ENCODE data around the gene LRRTM4. TPM values are rescaled to one million over a fixed set of nuclear protein-coding genes. Genes with fewer than 3 reads are reported as not detected.

Gene LRRTM4
- total RNA-seq, 1 donor from 2014 or later = 5.4 TPM

DNA sequence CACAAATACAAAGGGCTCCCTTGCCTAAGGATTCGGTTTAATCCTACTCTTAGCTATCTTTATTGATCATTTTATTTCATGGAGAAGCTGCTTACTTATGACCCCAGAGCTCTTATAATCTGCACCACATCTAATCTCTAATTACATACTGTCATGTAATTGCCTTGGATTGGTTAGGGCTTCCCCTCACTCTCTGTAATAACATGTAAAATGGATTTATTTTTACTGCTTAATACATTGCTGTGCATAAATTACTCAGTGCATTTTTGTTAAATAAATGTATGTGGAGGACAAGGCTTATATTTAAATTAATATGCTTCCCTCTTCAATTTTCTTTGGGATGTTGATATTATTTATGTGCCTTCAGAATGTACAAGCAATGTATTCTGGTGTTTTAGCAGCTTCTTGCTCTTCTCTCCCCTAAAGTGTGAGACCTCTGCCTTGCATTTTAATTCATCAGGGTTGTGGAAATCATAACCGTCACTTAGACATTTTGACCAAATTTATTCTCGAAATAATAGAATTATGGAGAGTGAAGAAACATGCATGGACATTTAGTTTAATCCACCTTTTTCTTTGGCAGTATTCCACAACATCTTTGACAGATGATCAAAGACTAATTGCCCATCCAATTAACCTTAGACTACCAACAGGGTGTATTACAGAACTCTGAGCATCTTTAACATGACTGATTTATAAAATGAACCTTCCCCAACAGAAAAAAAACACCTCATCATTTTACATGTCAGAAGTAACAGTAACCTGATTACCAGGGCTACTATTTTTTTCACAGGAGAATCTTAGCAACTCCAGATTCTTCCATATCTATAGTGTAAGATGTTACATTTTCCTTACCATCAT, 692.6 kb downstream of the LRRTM4 start:
- Mint-ChIP-seq H3K27me3 (no peaks in the 10 kb centered on the region), H3K36me3 (no peaks in the 10 kb centered on the region), H3K4me3 (no peak overlapping the region), H3K4me1 (ENCODE audit: unreplicated experiment) (peaks cover 12% of the 10 kb centered on the region), H3K27ac (no peak overlapping the region), H3K9me3 (no peaks in the 10 kb centered on the region)
- DNase-seq (ENCODE audit: extremely low spot score, unreplicated experiment) = no peak
- TF ChIP-seq, protein P1, sequence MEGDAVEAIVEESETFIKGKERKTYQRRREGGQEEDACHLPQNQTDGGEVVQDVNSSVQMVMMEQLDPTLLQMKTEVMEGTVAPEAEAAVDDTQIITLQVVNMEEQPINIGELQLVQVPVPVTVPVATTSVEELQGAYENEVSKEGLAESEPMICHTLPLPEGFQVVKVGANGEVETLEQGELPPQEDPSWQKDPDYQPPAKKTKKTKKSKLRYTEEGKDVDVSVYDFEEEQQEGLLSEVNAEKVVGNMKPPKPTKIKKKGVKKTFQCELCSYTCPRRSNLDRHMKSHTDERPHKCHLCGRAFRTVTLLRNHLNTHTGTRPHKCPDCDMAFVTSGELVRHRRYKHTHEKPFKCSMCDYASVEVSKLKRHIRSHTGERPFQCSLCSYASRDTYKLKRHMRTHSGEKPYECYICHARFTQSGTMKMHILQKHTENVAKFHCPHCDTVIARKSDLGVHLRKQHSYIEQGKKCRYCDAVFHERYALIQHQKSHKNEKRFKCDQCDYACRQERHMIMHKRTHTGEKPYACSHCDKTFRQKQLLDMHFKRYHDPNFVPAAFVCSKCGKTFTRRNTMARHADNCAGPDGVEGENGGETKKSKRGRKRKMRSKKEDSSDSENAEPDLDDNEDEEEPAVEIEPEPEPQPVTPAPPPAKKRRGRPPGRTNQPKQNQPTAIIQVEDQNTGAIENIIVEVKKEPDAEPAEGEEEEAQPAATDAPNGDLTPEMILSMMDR (conservative IDR thresholded peaks at IDR 0.05) = no peak

DNA sequence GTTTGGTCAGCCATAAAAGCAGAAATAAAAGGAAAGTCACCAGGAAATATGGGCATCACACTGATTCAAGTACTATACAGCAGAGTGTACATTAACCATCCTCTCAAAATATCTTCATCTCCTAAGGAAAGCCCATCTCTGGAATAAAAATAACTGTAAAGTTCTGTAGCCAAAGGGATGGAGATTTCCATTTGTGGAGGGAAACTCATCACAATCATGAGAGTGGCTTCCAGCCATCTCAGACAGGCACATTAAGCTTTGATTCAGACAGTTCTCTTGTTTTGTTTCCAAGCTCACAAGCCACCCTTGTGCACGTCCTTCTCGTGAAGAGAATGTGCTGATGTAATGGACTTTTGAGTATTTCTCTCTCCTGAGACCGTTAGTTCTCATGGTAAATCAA, 695.5 kb downstream of the LRRTM4 start:
- no peak overlapping the region for H3K27ac Mint-ChIP-seq
- no peaks in the 10 kb centered on the region for H3K36me3 Mint-ChIP-seq
- TF ChIP-seq, protein P1 (conservative IDR thresholded peaks at IDR 0.05) = no peak
- no peak overlapping the region for H3K4me3 Mint-ChIP-seq
- DNase-seq (ENCODE audit: extremely low spot score, unreplicated experiment) = no peak
- H3K27me3 Mint-ChIP-seq = no peaks in the 10 kb centered on the region
- H3K4me1 Mint-ChIP-seq (ENCODE audit: unreplicated experiment) = peaks cover 12% of the 10 kb centered on the region
- H3K9me3 Mint-ChIP-seq = no peaks in the 10 kb centered on the region

DNA sequence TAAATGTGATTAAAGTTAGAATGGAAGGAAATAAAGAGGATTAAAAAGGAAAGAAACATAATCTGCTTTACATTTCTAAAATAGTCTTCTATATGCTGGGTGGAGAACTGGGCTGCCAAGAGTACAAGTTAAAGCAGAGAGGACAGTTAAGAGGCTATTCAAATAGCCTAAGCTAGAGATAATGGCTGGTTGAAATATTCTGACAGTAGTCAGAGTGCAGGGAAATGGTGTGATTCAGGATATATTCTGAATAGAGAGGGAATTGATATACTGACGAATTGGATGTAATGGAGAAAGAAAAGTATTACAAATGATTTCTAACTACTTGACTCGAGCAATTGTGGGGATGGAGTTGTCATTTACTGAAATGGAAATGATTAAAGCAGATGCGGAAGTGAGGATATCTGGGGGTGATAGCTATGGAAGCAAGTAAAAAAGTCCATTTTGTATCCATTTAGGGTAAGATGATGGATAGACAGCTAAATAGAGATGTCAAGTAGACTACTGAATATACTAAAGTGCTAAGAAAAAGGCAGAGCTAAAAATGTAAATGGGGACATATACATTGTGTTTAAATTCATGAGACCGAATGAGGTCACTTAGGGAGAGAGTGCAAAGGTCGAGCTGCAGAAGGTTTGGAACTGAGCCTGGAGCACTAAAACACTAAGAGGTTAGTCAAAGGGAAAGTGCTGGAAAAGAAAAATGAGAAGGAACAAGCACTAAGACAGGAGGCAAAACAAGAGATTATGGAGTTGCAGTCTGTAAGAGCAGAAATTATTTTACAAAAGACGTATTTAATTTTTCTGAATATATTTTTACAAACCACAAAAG, 696.8 kb downstream of the LRRTM4 start:
- Mint-ChIP-seq H3K4me1 (ENCODE audit: unreplicated experiment) (peaks cover 12% of the 10 kb centered on the region), H3K4me3 (no peak overlapping the region), H3K9me3 (no peaks in the 10 kb centered on the region), H3K27ac (no peak overlapping the region), H3K36me3 (no peaks in the 10 kb centered on the region), H3K27me3 (no peaks in the 10 kb centered on the region)
- DNase-seq (ENCODE audit: extremely low spot score, unreplicated experiment) = no peak
- TF ChIP-seq, protein P1 (conservative IDR thresholded peaks at IDR 0.05) = no peak

DNA sequence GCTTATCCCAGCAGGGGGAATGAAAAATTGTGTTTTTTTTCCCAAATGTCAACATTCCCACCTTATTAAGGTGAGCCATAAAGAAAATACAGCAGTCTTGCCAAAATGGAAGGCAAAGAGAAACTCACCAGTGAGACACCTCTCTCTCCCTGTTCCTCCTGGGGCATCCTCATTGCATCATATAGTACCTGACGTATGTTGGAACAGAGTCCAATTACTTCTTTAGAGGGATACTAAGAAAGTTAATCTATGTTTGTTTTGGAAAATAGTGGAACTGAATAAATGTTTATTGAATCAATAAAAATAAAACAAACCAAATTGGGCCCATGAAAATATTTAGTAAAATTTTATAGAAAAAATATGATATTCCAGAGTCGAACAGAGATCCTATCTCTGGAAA, 700.4 kb downstream of the LRRTM4 start:
- H3K4me1 Mint-ChIP-seq (ENCODE audit: unreplicated experiment) = peaks cover 8% of the 10 kb centered on the region
- TF ChIP-seq, protein P1 (conservative IDR thresholded peaks at IDR 0.05) = no peak
- no peak overlapping the region for H3K4me3 Mint-ChIP-seq
- H3K27ac Mint-ChIP-seq = no peak overlapping the region
- no peaks in the 10 kb centered on the region for H3K36me3 Mint-ChIP-seq
- no peaks in the 10 kb centered on the region for H3K27me3 Mint-ChIP-seq
- DNase-seq (ENCODE audit: extremely low spot score, unreplicated experiment) = no peak
- H3K9me3 Mint-ChIP-seq = no peaks in the 10 kb centered on the region

DNA sequence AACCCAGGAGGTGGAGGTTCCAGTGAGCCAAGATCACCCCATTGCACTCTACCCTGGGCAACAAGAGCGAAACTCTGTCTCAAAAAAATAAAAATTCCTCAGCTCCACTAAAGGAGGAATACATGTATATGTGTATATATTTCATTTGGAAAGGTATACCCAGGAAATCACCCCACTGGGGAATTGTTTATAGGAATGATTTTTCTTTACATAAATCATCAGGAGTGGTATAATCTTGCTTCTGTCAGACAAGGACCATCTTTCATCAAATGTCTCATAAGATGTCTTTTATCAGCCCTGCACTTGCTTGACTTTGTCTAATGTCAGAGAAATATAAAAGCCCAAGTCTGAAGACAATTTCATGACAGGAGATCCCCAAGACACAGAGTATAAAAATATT, 709.1 kb downstream of the LRRTM4 start:
- DNase-seq (ENCODE audit: extremely low spot score, unreplicated experiment) = no peak
- Mint-ChIP-seq H3K27me3 (no peaks in the 10 kb centered on the region), H3K27ac (no peak overlapping the region), H3K4me1 (ENCODE audit: unreplicated experiment) (no peaks in the 10 kb centered on the region), H3K36me3 (no peaks in the 10 kb centered on the region), H3K9me3 (no peaks in the 10 kb centered on the region), H3K4me3 (no peak overlapping the region)
- TF ChIP-seq, protein P1 (conservative IDR thresholded peaks at IDR 0.05) = no peak

Data from type B pancreatic cell (in vitro differentiated cells).